H1 (cell line): ENCODE measurements around the gene MAMSTR. TPM values are rescaled to one million over a fixed set of nuclear protein-coding genes. Genes with fewer than 3 reads are reported as not detected.

Source experiments
- CTCF ChIA-PET: fragments of 300-600 bp; sonication (Branson Sonifier 250); formaldehyde crosslinking; loops from one replicate; lab custom pipeline; 2021; ENCODE audit not compliant: partially characterized antibody; lab: Charles Lee
- POLR2A ChIA-PET: fragments of 300-600 bp; sonication (Branson Sonifier 250); formaldehyde crosslinking; loops from one replicate; lab custom pipeline; 2021; ENCODE audit warnings: inconsistent platforms; ENCODE audit not compliant: partially characterized antibody; lab: Charles Lee
- DNase-seq, 2 experiments: peaks; one replicate each; pipeline versions ENCODE4 v3.0.0 to v3.0.0-alpha.2; 2010 to 2022; ENCODE audit warnings: low spot score in 2 of 2, low read depth in 1 of 2, mixed read lengths in 1 of 2
- FAIRE-seq: peaks from 2 replicates; lab custom pipeline; 2011; peaks lifted over from hg19 to GRCh38; lab: Jason Lieb, UNC
- H2AFZ ChIP-seq: 2 replicates; pipeline ENCODE4 v1.8.1; 2012; ENCODE audit warnings: low read length, inconsistent platforms
- H2AK5ac ChIP-seq: 2 replicates; pipeline ENCODE4 v1.6.1; 2013; ENCODE audit warnings: low read depth, low read length
- H2BK120ac ChIP-seq: replicated peaks from 2 replicates; pipeline ENCODE3; 2013; ENCODE audit warnings: low read depth, low read length, inconsistent platforms
- H2BK12ac ChIP-seq: 2 replicates; pipeline ENCODE4 v1.6.1; 2013; ENCODE audit warnings: low read depth, low read length
- H2BK15ac ChIP-seq: 2 replicates; pipeline ENCODE4 v1.6.1; 2013; ENCODE audit warnings: low read length
- H2BK20ac ChIP-seq: 2 replicates; pipeline ENCODE4 v1.6.1; 2013; ENCODE audit warnings: low read length
- H2BK5ac ChIP-seq: 2 replicates; pipeline ENCODE4 v1.6.1; 2013; ENCODE audit warnings: low read depth, low read length
- H3K14ac ChIP-seq: 2 replicates; pipeline ENCODE4 v1.6.1; 2013; ENCODE audit warnings: inconsistent platforms; ENCODE audit not compliant: insufficient read length
- H3K18ac ChIP-seq: 2 replicates; pipeline ENCODE4 v1.6.1; 2013; ENCODE audit warnings: low read length; ENCODE audit errors: extremely low read depth
- H3K23ac ChIP-seq: 2 replicates; pipeline ENCODE4 v1.6.1; 2013; ENCODE audit warnings: inconsistent platforms; ENCODE audit not compliant: insufficient read length
- H3K23me2 ChIP-seq: 2 replicates; pipeline ENCODE4 v1.6.1; 2013; ENCODE audit warnings: low read depth, low read length
- H3K27ac ChIP-seq: 2 replicates; pipeline ENCODE4 v1.6.1; 2011; ENCODE audit warnings: low read depth, low read length, inconsistent platforms
- H3K27me3 ChIP-seq, 4 experiments: replicated peaks in 1 of 4; 1 replicate in 1 of 4; 2 replicates in 3 of 4; pipeline versions ENCODE4 v1.6.1 to v1.8.1; 2011 to 2013; ENCODE audit warnings: low read length in 3 of 4, mild to moderate bottlenecking in 3 of 4, inconsistent platforms in 2 of 4, mixed read lengths in 2 of 4, moderate library complexity in 1 of 4; ENCODE audit not compliant: control insufficient read depth in 3 of 4, insufficient read depth in 3 of 4; ENCODE audit errors: extremely low read depth in 1 of 4
- H3K36me3 ChIP-seq, 4 experiments: 2 replicates each; pipeline versions ENCODE4 v1.6.1 to v1.8.1; 2011 to 2013; ENCODE audit warnings: mild to moderate bottlenecking in 4 of 4, low read length in 3 of 4, moderate library complexity in 2 of 4, control low read depth in 1 of 4, inconsistent platforms in 1 of 4; ENCODE audit not compliant: insufficient read depth in 4 of 4, control insufficient read depth in 2 of 4
- H3K4ac ChIP-seq: replicated peaks from 2 replicates; pipeline ENCODE3; 2013; ENCODE audit warnings: low read length, low read depth, mixed read lengths, inconsistent platforms; ENCODE audit not compliant: insufficient read length
- H3K4me1 ChIP-seq, 4 experiments: replicated peaks in 1 of 4; 1 replicate in 1 of 4; 2 replicates in 3 of 4; pipeline versions ENCODE4 v1.6.1 to v1.8.1; 2011 to 2013; ENCODE audit warnings: low read length in 3 of 4, inconsistent platforms in 2 of 4, mixed read lengths in 1 of 4; ENCODE audit not compliant: insufficient read depth in 4 of 4, control insufficient read depth in 3 of 4
- H3K4me2 ChIP-seq, 2 experiments: 2 replicates each; pipeline versions ENCODE4 v1.6.1 to v1.8.1; 2011 to 2013; ENCODE audit warnings: low read depth in 2 of 2, low read length in 2 of 2, control low read depth in 1 of 2, inconsistent platforms in 1 of 2, mild to moderate bottlenecking in 1 of 2; ENCODE audit not compliant: insufficient read depth in 1 of 2
- H3K4me3 ChIP-seq, 4 experiments: fragments of 200-600, 300-600 bp in 1 of 4; sonication (generic), shearing (Covaris generic), sonication (Bioruptor Twin) in 1 of 4; 2 replicates each; pipeline versions ENCODE4 v1.5.1 to v1.8.1; 2011 to 2016; ENCODE audit warnings: low read length in 4 of 4, low read depth in 3 of 4, control low read depth in 2 of 4, inconsistent platforms in 2 of 4, mild to moderate bottlenecking in 2 of 4, mixed read lengths in 1 of 4, moderate library complexity in 1 of 4; ENCODE audit not compliant: insufficient read depth in 2 of 4; ENCODE audit errors: extremely low read depth in 1 of 4
- H3K56ac ChIP-seq: replicated peaks from 2 replicates; pipeline ENCODE3; 2013; ENCODE audit warnings: low read depth, mild to moderate bottlenecking, mixed read lengths, low read length, inconsistent platforms; ENCODE audit not compliant: insufficient read length
- H3K79me1 ChIP-seq: 2 replicates; pipeline ENCODE4 v1.6.1; 2013; ENCODE audit warnings: low read depth, low read length, control low read depth
- H3K79me2 ChIP-seq, 2 experiments: 2 replicates each; pipeline versions ENCODE4 v1.6.1 to v1.8.1; 2012 to 2013; ENCODE audit warnings: low read length in 2 of 2, mild to moderate bottlenecking in 2 of 2, inconsistent platforms in 1 of 2; ENCODE audit not compliant: insufficient read depth in 2 of 2, control insufficient read depth in 1 of 2
- H3K9ac ChIP-seq, 4 experiments: replicated peaks in 1 of 4; 1 replicate in 1 of 4; 2 replicates in 3 of 4; pipeline versions ENCODE4 v1.6.1 to v1.8.1; 2011 to 2013; ENCODE audit warnings: low read depth in 3 of 4, low read length in 3 of 4, control low read depth in 2 of 4, mild to moderate bottlenecking in 2 of 4, moderate library complexity in 2 of 4, inconsistent platforms in 1 of 4; ENCODE audit errors: extremely low read depth in 1 of 4
- H3K9me3 ChIP-seq, 2 experiments: 2 replicates each; pipeline versions ENCODE4 v1.6.1 to v1.8.1; 2012 to 2013; ENCODE audit warnings: mild to moderate bottlenecking in 2 of 2, moderate library complexity in 2 of 2, control low read depth in 1 of 2, inconsistent platforms in 1 of 2, low read depth in 1 of 2, low read length in 1 of 2, mixed read lengths in 1 of 2; ENCODE audit not compliant: insufficient read depth in 2 of 2
- H4K20me1 ChIP-seq, 2 experiments: replicated peaks in 1 of 2; 2 replicates each; pipeline versions ENCODE3 to v1.8.1; 2011 to 2013; ENCODE audit warnings: inconsistent platforms in 2 of 2, low read length in 2 of 2, mild to moderate bottlenecking in 1 of 2; ENCODE audit not compliant: insufficient read depth in 2 of 2, control insufficient read depth in 1 of 2
- H4K5ac ChIP-seq: 2 replicates; pipeline ENCODE4 v1.6.1; 2013; ENCODE audit warnings: low read length, low read depth, mixed read lengths, inconsistent platforms; ENCODE audit not compliant: insufficient read length
- H4K8ac ChIP-seq: 2 replicates; pipeline ENCODE4 v1.8.0; 2013; ENCODE audit warnings: mild to moderate bottlenecking, moderate library complexity, low read length, inconsistent platforms; ENCODE audit not compliant: insufficient read depth; ENCODE audit errors: extremely low read depth
- H4K91ac ChIP-seq: replicated peaks from 2 replicates; pipeline ENCODE3; 2013; ENCODE audit warnings: low read length, mixed read lengths, inconsistent platforms; ENCODE audit not compliant: insufficient read length
- CBX5 ChIP-seq: fragments of 300-800, 300-1000 bp; sonication (generic); IDR thresholded peaks from 2 replicates; pipeline ENCODE4 v1.7.1; 2016; ENCODE audit warnings: antibody characterized with exemption, low read length, low read depth
- CBX8 ChIP-seq: fragments of 300-800, 300-1000 bp; sonication (generic); IDR thresholded peaks from 2 replicates; pipeline ENCODE4 v1.7.1; 2016; ENCODE audit warnings: low read depth, low read length, borderline replicate concordance
- CHD2 ChIP-seq: IDR thresholded peaks from 2 replicates; pipeline ENCODE4 v1.6.1; 2012; ENCODE audit warnings: low read length, improper control_type of control experiment
- KDM1A ChIP-seq: fragments of 200-600, 300-600 bp; sonication (generic); IDR thresholded peaks from 2 replicates; pipeline ENCODE4 v1.7.1; 2016; ENCODE audit warnings: mild to moderate bottlenecking, low read length, borderline replicate concordance
- MAFK ChIP-seq: IDR thresholded peaks from 2 replicates; pipeline ENCODE4 v1.6.1; 2012; ENCODE audit warnings: low read depth, mild to moderate bottlenecking, improper control_type of control experiment, low read length
- MAX ChIP-seq: IDR thresholded peaks from 2 replicates; pipeline ENCODE4 v1.6.1; 2012; ENCODE audit warnings: inconsistent platforms
- POLR2A ChIP-seq, 2 experiments: IDR thresholded peaks; 1 replicate in 1 of 2; 2 replicates in 1 of 2; pipeline ENCODE4 v1.6.1; 2011; ENCODE audit warnings: low read depth in 2 of 2, low read length in 2 of 2, mild to moderate bottlenecking in 2 of 2; ENCODE audit errors: control extremely low read depth in 1 of 2
- RAD21 ChIP-seq, 2 experiments: IDR thresholded peaks in 1 of 2; conservative IDR thresholded peaks in 1 of 2; 2 replicates each; pipeline ENCODE4 v1.6.1; 2011; ENCODE audit warnings: low read depth in 2 of 2, low read length in 2 of 2, improper control_type of control experiment in 1 of 2, inconsistent platforms in 1 of 2, mild to moderate bottlenecking in 1 of 2, moderate library complexity in 1 of 2
- TAF1 ChIP-seq: IDR thresholded peaks from 2 replicates; pipeline ENCODE4 v1.6.1; 2011; ENCODE audit warnings: mild to moderate bottlenecking, low read depth, low read length
- ZNF274 ChIP-seq: IDR thresholded peaks from 2 replicates; pipeline ENCODE4 v1.7.0; 2012; ENCODE audit warnings: low read length, borderline replicate concordance; ENCODE audit errors: extremely low read depth
- WGBS, 2 experiments: shearing (Covaris generic) in 1 of 2; methylation state at CpG; one replicate each; pipeline versions ENCODE4 v1.1.6 to v1.1.7; 2013 to 2015; ENCODE audit warnings: low lambda C conversion rate in 2 of 2, mixed read lengths in 2 of 2, inconsistent platforms in 1 of 2, low coverage in 1 of 2, missing lambda C conversion rate in 1 of 2; ENCODE audit not compliant: insufficient replicate concordance in 2 of 2, insufficient coverage in 1 of 2, insufficient read length in 1 of 2; ENCODE audit errors: extremely low coverage in 1 of 2, missing lambda C conversion rate in 1 of 2; 5-methylcytosine and 5-hydroxymethylcytosine counted together
- polyA plus RNA-seq, 7 experiments: library from polyadenylated mRNA; depleted of rRNA in 3 of 7; stranded (reverse) in 5 of 7; unstranded in 2 of 7; fragments of >200 nt in 5 of 7; fragments of 200-250 nt in 2 of 7; gene quantifications; 1 replicate in 5 of 7; 2 replicates in 1 of 7; 4 replicates in 1 of 7; pipeline versions ENCODE4 v1.2.1 to v1.2.3, GENCODE V29; 2011 to 2013; ENCODE audit warnings: missing spikeins in 2 of 7, mixed read lengths in 2 of 7
- total RNA-seq: library from RNA; stranded (reverse); fragmentation: NEBNext Ultra II Directional; extraction: Animal tissue kit (Norgen Biotek cat#: 25700); gene quantifications from 2 replicates; pipeline ENCODE4 v1.2.1, GENCODE V29; 2021

The MAMSTR gene
- total and polyA plus RNA-seq, 2 of the 8 experiments (the other 6 are each of a cell fraction or from before 2014, with no cell fraction given) = 2.0 to 2.3 TPM

DNA sequence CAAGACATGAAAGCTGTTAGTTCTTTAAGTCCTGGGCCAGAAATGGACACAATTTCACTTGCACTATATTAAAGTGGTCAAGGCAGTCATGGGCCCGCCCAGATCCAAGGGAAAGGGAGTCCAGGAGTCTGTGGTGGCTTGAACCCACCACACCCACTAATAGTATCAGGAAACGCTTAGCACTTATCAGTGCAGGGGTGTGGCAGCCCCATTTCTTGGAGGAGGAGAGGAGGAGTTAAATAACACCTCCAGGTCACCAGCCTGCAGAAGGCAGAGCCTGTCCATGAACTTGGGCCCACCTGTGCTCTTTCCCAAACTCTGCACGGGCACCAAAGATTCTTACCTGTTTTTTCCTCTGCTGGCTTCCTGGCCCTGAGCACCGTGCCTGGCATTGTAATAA is 41.3 kb downstream of the MAMSTR start:
- Histone ChIP-seq H4K5ac (no peak overlapping the region), H3K4me1 (peaks cover 2 to 22% (median 17%) of the 10 kb centered on the region in 4 experiments), H2BK12ac (no peak overlapping the region), H3K18ac (no peak overlapping the region), H3K27me3 (peaks cover 0 to 5% (median 3%) of the 10 kb centered on the region in 4 experiments; a peak in 2 of 7 replicates), H4K8ac (no peak overlapping the region), H2BK20ac (no peak overlapping the region), H3K9ac (no peak overlapping the region), H3K56ac (no peak overlapping the region), H3K23ac (no peak overlapping the region), H3K4me3 (no peak overlapping the region), H4K20me1 (no peaks in the 10 kb centered on the region), H3K79me2 (no peaks in the 10 kb centered on the region), H3K27ac (no peak overlapping the region), H3K14ac (no peak overlapping the region), H3K79me1 (no peaks in the 10 kb centered on the region), H4K91ac (no peak overlapping the region), H3K36me3 (no peaks in the 10 kb centered on the region), H2AK5ac (no peak overlapping the region), H2AFZ (no peak overlapping the region), H3K9me3 (no peaks in the 10 kb centered on the region), H2BK15ac (no peak overlapping the region), H3K23me2 (peaks cover 9% of the 10 kb centered on the region; the same call in 1 of the 2 replicates), H2BK120ac (no peak overlapping the region), H3K4ac (no peak overlapping the region), H3K4me2 (no peak overlapping the region), H2BK5ac (no peak overlapping the region)
- POLR2A ChIA-PET = interaction anchor here (0.9 to 1.3 kb wide), 3 partner anchors 11 to 48 kb away, joined by 3 to 5 read pairs (median 3); partner anchors contain the start of gene FUT2
- CTCF ChIA-PET = interaction anchor here (1.0 to 5.8 kb wide), 4 partner anchors 16 to 36 kb away, joined by 4 to 59 read pairs (median 29); partner anchors contain the start of gene FUT2
- WGBS, 2 experiments = 81% methylated on average over 4 of the region's 4 CpGs; no CpG with 5 or more reads in 1 of the 2 experiments
- no peak for DNase-seq
- no peak for FAIRE-seq
- no peak for TF ChIP-seq CBX5
- TF ChIP-seq CHD2 = no peak
- TF ChIP-seq CBX8 = no peak
- no peak for TF ChIP-seq ZNF274
- TF ChIP-seq POLR2A (IDR thresholded peaks at IDR 0.05; ENCODE audit: control extremely low read depth in 1 of 2, low read depth in 2 of 2, low read length in 2 of 2) = no peak
- TF ChIP-seq RAD21 (IDR thresholded peaks at IDR 0.05 in 1 of 2, conservative IDR thresholded peaks at IDR 0.05 in 1 of 2; ENCODE audit: low read depth in 2 of 2, low read length in 2 of 2) = no peak
- TF ChIP-seq TAF1 = no peak
- TF ChIP-seq MAX = no peak
- TF ChIP-seq MAFK = no peak
- no peak for TF ChIP-seq KDM1A
